Hepatocyte (in vitro differentiated cells): ENCODE data around the gene SHE.

Experiments
- EZH2 ChIP-seq: fragments of 200-600 bp; sonication (generic); IDR thresholded peaks from 2 replicates; pipeline ENCODE4 v1.6.1; 2016; ENCODE audit warnings: antibody characterized with exemption, mild to moderate bottlenecking, borderline replicate concordance
- EZH2phosphoT487 ChIP-seq: fragments of 200-600 bp; sonication (generic); IDR thresholded peaks from one replicate; pipeline ENCODE4 v1.6.1; 2018; ENCODE audit warnings: antibody characterized with exemption, mild to moderate bottlenecking, low read depth, moderate library complexity; ENCODE audit not compliant: unreplicated experiment, severe bottlenecking
- TF ChIP-seq, protein P1 (sequence below): fragments of 200-600 bp; sonication (generic); IDR thresholded peaks from 2 replicates; pipeline ENCODE4 v1.5.1; 2016; ENCODE audit warnings: antibody characterized with exemption, mild to moderate bottlenecking; ENCODE audit not compliant: poor library complexity

DNA sequence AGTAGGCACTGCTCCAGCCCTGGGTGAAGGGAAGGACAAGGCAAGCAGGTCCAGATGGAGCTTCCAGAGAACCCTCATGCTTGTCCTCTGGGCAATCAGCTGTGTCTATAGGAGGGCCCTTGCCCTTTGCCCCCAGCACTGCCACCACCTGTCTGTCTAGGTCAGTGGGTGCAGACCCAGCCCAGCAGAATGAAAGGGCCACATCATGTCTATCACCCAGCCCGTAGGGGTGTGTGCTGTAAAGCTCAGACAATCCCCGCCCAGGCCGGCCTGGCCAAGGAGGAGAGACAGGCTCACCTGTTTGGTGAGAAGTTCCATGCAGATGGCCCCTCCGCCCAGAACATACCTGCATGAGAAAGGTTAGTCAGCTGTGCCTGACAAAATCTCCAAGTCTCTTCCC is 49.3 kb upstream of the SHE start:
- TF ChIP-seq EZH2 (no peak), EZH2phosphoT487 (no peak)
- TF ChIP-seq, protein P1, sequence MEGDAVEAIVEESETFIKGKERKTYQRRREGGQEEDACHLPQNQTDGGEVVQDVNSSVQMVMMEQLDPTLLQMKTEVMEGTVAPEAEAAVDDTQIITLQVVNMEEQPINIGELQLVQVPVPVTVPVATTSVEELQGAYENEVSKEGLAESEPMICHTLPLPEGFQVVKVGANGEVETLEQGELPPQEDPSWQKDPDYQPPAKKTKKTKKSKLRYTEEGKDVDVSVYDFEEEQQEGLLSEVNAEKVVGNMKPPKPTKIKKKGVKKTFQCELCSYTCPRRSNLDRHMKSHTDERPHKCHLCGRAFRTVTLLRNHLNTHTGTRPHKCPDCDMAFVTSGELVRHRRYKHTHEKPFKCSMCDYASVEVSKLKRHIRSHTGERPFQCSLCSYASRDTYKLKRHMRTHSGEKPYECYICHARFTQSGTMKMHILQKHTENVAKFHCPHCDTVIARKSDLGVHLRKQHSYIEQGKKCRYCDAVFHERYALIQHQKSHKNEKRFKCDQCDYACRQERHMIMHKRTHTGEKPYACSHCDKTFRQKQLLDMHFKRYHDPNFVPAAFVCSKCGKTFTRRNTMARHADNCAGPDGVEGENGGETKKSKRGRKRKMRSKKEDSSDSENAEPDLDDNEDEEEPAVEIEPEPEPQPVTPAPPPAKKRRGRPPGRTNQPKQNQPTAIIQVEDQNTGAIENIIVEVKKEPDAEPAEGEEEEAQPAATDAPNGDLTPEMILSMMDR = no peak
